HuH-7.5 (cell line): ENCODE measurements around the gene OR14I1.
"Not testable (repeated sequence)": the region's sequence is repeated elsewhere in the genome, so short reads cannot be mapped to it uniquely, and the experiment has no call there.

Source experiments
- DNase-seq: peaks from one replicate; pipeline ENCODE4 v3.0.0; 2011; ENCODE audit warnings: low spot score

Gene OR14I1

GRCh38 chr1:248686815-248687214, 15.8 kb downstream of the OR14I1 start:
- no peak for DNase-seq

DNA sequence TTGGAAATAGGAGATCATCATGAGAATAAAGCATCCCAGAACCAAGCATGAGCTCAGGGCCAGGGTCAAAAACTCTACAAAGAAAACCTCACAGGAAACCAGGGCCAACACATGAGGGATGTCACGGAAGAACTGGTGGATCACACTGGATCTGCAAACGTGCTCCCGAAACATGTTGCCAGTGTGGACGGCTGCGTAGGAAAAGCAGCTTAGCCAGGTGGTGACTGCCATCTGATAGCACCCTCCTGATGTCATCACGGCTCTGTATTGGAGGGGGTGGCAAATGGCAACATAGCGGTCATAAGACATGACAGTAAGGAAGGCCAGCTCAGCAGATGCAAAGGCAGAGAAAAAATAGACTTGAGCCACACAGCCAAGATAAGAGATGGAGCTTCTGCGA, 20.9 kb downstream of the OR14I1 start:
- no peak for DNase-seq

- no peak for DNase-seq
Observed at GRCh38 chr1:248670003-248670402, 32.6 kb downstream of the OR14I1 start.

DNA sequence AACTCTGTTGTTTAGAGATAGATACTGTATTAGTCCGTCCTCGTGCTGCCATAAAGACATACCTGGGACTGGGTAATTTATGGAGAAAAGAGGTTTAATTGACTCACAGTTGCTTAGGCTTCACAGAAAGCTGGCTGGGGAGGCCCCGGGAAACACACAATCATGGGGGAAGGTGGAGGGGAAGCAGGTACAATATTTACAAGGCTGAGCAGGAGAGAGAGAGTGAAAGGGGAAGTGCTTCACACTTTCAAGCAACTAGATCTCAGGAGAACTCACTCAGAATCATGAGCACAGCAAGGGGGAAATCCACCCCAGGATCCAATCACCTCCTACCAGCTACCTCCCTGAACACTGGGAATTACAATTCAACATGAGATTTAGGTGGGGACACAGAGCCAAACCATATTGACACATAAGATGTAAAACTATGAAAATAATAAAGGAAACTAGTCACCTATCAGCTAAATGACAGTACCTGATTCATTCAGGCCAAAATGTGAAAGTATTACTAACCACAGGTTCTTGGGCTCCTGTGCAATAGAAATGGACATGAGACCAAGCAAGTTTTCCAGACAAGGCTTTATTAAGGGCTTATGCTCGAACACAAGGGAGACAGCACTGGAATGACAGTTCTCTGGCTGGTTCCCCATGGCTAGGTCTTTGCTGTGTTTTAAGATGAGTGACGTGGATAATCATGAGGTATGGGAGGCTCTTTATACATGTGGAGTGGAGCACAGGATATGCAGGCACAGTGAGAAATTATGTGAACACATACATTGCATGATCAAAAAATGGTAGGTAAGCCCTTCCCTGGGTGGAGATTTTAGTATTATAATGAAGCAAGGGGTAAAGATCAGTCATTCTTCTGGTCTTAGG, 38.9 kb downstream of the OR14I1 start:
- DNase-seq = not testable (repeated sequence)

GRCh38 chr1:248656797-248657196, 45.8 kb downstream of the OR14I1 start:
- DNase-seq = not testable (repeated sequence)

DNA sequence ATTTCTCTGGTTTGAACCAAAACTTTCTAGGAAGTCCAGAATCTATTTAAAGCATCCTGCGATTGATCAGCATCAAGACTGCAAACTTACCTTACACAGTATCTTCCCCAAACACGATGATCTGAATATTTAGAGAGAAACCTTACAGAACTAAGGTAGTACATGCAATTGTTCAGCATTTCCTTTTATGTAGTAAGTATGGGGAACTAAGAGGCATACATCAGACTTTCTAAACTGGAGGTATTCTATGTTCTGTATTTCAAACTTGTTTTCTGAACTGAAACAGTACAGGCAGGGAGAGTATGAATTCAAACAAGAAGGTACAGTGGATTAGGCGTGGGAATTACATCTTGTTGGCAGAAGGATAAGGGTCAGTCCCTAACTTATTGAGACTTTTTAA, 47.2 kb downstream of the OR14I1 start, which contains the start of gene OR2T27:
Gene OR2T27, minus strand, starts transcription at position 175 of the 400 bp plus-strand sequence. CDS start 4,644 bp downstream, outside the sequence.
- DNase-seq = not testable (repeated sequence)
